ENCODE data around the gene TSC2. TPM values are rescaled to one million over a fixed set of nuclear protein-coding genes. Genes with fewer than 3 reads are reported as not detected.
A peak's percentile ranks its signal among the peaks of the same experiment; 100 is the strongest.

TSC2 gene
- total and polyA plus RNA-seq, 9 of the 15 experiments (the other 6 are each of a cell fraction or from before 2014, with no cell fraction given), result 1.3 to 68.1 (median 16.6) TPM

- in situ Hi-C loops (cut with MboI) (loop anchor here (10.0 kb wide), 1 partner anchor 63 kb away; the partner anchor contains the start of gene RAB26), intact Hi-C loops (cut with micrococcal nuclease) (no loop called here)
- H3K4me3 ChIP-seq, result no peak overlapping the region
- H4K20me1 ChIP-seq (replicated peaks; ENCODE audit: control insufficient read depth, insufficient read depth, low read length), result no peaks in the 10 kb centered on the region
- POLR2A ChIA-PET, result interaction anchor here (2.5 kb wide), 1 partner anchor 10 kb away, joined by 10 read pairs; no protein-coding TSS in a partner anchor
- no peak overlapping the region for H3K27ac ChIP-seq (ENCODE audit: extremely low read depth, low read depth, low read length)
- WGBS (ENCODE audit: insufficient coverage, low coverage, missing lambda C conversion rate), result 88% methylated on average over 28 of the region's 35 CpGs
- TF ChIP-seq, protein P1, sequence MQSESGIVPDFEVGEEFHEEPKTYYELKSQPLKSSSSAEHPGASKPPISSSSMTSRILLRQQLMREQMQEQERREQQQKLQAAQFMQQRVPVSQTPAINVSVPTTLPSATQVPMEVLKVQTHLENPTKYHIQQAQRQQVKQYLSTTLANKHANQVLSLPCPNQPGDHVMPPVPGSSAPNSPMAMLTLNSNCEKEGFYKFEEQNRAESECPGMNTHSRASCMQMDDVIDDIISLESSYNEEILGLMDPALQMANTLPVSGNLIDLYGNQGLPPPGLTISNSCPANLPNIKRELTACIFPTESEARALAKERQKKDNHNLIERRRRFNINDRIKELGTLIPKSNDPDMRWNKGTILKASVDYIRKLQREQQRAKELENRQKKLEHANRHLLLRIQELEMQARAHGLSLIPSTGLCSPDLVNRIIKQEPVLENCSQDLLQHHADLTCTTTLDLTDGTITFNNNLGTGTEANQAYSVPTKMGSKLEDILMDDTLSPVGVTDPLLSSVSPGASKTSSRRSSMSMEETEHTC (IDR thresholded peaks at IDR 0.05), result no peak
- TF ChIP-seq POLR2G (IDR thresholded peaks at IDR 0.05; ENCODE audit: low read depth, low read length), result peak; percentile 37; the same call in 1 of the 2 replicates
- CTCF ChIA-PET (ENCODE audit: low intra/inter-chr PET ratio), result no interaction called here
- no peaks in the 10 kb centered on the region for H3K79me2 ChIP-seq (ENCODE audit: control insufficient read depth, insufficient read depth, low read length)
- H2AFZ ChIP-seq (ENCODE audit: low read depth, low read length), result no peak overlapping the region
- ATAC-seq (no peak), FAIRE-seq (no peak), DNase-seq (ENCODE audit: extremely low read depth in 1 of 4, low spot score in 3 of 4) (no peak)
- BruUV-seq (replicated peaks), result no TSS peak
- peaks cover 49% of the 10 kb centered on the region; the same call in 1 of the 3 replicates for H3K36me3 ChIP-seq (ENCODE audit: control insufficient read depth, insufficient read depth, low read length)
- H3K27me3 ChIP-seq (ENCODE audit: control insufficient read depth in 2 of 2, insufficient read depth in 2 of 2, low read length in 2 of 2), result no peaks in the 10 kb centered on the region
- H3K9ac ChIP-seq (ENCODE audit: insufficient read depth in 1 of 2, low read depth in 2 of 2, low read length in 2 of 2), result no peak overlapping the region; a peak in 1 of 4 replicates
- no peak overlapping the region for H3K4me2 ChIP-seq (ENCODE audit: insufficient read depth, low read length)
- no peaks in the 10 kb centered on the region for H3K9me3 ChIP-seq (replicated peaks; ENCODE audit: control insufficient read depth, insufficient read depth, low read depth, low read length)
- H3K9me1 ChIP-seq (ENCODE audit: control insufficient read depth, insufficient read depth, low read length), result no peaks in the 10 kb centered on the region
- H3K4me1 ChIP-seq (replicated peaks in 1 of 2; ENCODE audit: control insufficient read depth in 2 of 2, insufficient read depth in 2 of 2, low read length in 2 of 2), result peaks cover 0 to 36% of the 10 kb centered on the region in 2 experiments; a peak in 2 of 5 replicates
Measured at GRCh38 chr16:2081201-2082084, 33.7 kb downstream of the TSC2 start.

All from K562 (cell line).